Activated naive CD4-positive, alpha-beta T cell treated with anti-CD3 and anti-CD28 coated beads, Interleukin-2, amount 50 U/mL, for 16 hours (primary cell): ENCODE data around the gene NEU4.

Experiments used
- DNase-seq: peaks from one replicate; pipeline ENCODE4 v3.0.0-alpha.2; 2020

NEU4 gene

DNA sequence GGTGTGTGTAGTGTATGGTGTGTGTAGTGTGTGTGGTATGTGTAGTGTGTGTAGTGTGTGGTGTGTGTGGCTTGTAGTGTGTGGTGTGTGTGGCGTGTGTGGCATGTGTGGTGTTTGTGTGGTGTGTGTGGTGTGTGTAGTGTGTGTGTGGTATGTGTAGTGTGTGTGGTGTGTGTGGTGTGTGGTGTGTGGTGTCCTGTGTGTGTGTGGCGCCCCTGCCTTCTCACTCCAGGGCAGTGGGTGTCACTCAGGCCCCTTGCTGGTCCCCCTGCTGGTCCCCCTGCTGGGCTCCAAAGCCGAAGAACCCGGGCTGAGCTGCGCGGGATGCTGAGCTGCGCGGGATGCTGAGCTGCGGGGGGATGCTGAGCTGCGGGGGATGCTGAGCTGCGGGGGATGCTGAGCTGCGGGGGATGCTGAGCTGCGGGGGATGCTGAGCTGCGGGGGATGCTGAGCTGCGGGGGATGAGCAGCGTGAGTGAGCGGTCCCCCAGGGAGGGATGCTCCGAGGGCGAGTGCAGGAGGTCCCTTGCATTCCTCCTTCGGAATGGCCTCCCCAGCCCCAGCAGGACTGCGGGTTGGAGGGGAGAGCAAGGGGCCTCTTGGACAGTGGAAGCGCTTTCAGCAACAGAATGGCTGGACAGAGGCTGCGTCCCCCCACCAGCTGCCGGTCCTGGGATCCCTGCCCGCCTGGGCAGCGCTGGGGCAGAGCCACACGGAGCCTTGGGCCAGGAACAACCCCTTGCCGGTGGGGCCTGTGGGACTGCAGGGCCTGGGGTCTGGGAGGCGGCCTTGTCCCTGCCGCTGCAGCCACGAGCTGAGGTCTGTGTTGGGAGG, 57.2 kb downstream of the NEU4 start:
- DNase-seq: no peak
